HL-60 (cell line): ENCODE measurements around the gene PPM1E.

Experiments
- DNase-seq, 2 experiments: peaks; one replicate each; pipeline ENCODE4 v3.0.0-alpha.2; 2010 to 2020; ENCODE audit warnings: low read depth in 1 of 2, low spot score in 1 of 2
- H3K27ac ChIP-seq: fragments of 250-450 bp; sonication (Bioruptor Pico); replicated peaks from 2 replicates; pipeline ENCODE4 v1.5.1; 2020; ENCODE audit warnings: mild to moderate bottlenecking, moderate library complexity
- H3K27me3 ChIP-seq: fragments of 250-450 bp; sonication (Bioruptor Pico); 2 replicates; pipeline ENCODE4 v1.5.1; 2021; ENCODE audit warnings: mild to moderate bottlenecking, moderate library complexity; ENCODE audit not compliant: insufficient read depth, poor library complexity, severe bottlenecking
- H3K4me3 ChIP-seq: replicated peaks from 2 replicates; pipeline ENCODE4 v1.5.1; 2011; ENCODE audit warnings: mild to moderate bottlenecking, control low read depth, low read length; ENCODE audit not compliant: insufficient read depth
- GABPA ChIP-seq: IDR thresholded peaks from 2 replicates; pipeline ENCODE4 v1.6.1; 2012; ENCODE audit warnings: low read depth
- POLR2AphosphoS5 ChIP-seq: IDR thresholded peaks from 2 replicates; pipeline ENCODE4 v1.6.1; 2012; ENCODE audit warnings: low read depth
- SPI1 ChIP-seq: IDR thresholded peaks from 2 replicates; pipeline ENCODE4 v1.6.1; 2012; ENCODE audit warnings: low read depth, mild to moderate bottlenecking, borderline replicate concordance
- TF ChIP-seq, protein P1 (sequence below): IDR thresholded peaks from 2 replicates; pipeline ENCODE4 v1.6.1; 2012; ENCODE audit warnings: low read depth; ENCODE audit not compliant: insufficient replicate concordance
- TF ChIP-seq, protein P2 (sequence below): IDR thresholded peaks from one replicate; pipeline ENCODE4 v1.5.1; 2011; ENCODE audit warnings: low read length, control low read depth, inconsistent platforms; ENCODE audit not compliant: insufficient read depth

The PPM1E gene

DNA sequence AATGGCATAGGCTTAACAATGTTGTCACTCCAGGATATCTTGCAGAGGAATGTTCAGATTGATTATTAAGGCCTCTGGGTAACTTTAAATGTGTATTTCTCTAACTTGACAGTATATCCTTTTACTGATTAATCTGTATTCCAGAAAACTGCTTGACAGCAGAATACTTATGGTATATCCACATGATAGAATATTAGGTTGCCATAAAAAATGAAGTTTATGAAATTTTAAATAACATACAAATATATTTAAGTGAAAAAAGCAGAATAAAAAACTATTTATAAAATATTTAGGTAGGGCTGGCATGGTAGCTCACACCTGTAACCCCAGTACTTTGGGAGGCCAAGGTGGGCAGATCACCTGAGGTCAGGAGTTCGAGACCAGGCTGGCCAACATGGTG lies 244.4 kb downstream of the PPM1E start:
- H3K27ac ChIP-seq, result no peak overlapping the region
- no peak overlapping the region for H3K4me3 ChIP-seq
- no peaks in the 10 kb centered on the region for H3K27me3 ChIP-seq
- TF ChIP-seq POLR2AphosphoS5, result no peak
- TF ChIP-seq SPI1, result no peak
- no peak for TF ChIP-seq GABPA
- TF ChIP-seq, protein P1, sequence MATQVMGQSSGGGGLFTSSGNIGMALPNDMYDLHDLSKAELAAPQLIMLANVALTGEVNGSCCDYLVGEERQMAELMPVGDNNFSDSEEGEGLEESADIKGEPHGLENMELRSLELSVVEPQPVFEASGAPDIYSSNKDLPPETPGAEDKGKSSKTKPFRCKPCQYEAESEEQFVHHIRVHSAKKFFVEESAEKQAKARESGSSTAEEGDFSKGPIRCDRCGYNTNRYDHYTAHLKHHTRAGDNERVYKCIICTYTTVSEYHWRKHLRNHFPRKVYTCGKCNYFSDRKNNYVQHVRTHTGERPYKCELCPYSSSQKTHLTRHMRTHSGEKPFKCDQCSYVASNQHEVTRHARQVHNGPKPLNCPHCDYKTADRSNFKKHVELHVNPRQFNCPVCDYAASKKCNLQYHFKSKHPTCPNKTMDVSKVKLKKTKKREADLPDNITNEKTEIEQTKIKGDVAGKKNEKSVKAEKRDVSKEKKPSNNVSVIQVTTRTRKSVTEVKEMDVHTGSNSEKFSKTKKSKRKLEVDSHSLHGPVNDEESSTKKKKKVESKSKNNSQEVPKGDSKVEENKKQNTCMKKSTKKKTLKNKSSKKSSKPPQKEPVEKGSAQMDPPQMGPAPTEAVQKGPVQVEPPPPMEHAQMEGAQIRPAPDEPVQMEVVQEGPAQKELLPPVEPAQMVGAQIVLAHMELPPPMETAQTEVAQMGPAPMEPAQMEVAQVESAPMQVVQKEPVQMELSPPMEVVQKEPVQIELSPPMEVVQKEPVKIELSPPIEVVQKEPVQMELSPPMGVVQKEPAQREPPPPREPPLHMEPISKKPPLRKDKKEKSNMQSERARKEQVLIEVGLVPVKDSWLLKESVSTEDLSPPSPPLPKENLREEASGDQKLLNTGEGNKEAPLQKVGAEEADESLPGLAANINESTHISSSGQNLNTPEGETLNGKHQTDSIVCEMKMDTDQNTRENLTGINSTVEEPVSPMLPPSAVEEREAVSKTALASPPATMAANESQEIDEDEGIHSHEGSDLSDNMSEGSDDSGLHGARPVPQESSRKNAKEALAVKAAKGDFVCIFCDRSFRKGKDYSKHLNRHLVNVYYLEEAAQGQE, result no peak
- TF ChIP-seq, protein P2, sequence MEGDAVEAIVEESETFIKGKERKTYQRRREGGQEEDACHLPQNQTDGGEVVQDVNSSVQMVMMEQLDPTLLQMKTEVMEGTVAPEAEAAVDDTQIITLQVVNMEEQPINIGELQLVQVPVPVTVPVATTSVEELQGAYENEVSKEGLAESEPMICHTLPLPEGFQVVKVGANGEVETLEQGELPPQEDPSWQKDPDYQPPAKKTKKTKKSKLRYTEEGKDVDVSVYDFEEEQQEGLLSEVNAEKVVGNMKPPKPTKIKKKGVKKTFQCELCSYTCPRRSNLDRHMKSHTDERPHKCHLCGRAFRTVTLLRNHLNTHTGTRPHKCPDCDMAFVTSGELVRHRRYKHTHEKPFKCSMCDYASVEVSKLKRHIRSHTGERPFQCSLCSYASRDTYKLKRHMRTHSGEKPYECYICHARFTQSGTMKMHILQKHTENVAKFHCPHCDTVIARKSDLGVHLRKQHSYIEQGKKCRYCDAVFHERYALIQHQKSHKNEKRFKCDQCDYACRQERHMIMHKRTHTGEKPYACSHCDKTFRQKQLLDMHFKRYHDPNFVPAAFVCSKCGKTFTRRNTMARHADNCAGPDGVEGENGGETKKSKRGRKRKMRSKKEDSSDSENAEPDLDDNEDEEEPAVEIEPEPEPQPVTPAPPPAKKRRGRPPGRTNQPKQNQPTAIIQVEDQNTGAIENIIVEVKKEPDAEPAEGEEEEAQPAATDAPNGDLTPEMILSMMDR, result no peak
- DNase-seq, result no peak

DNA sequence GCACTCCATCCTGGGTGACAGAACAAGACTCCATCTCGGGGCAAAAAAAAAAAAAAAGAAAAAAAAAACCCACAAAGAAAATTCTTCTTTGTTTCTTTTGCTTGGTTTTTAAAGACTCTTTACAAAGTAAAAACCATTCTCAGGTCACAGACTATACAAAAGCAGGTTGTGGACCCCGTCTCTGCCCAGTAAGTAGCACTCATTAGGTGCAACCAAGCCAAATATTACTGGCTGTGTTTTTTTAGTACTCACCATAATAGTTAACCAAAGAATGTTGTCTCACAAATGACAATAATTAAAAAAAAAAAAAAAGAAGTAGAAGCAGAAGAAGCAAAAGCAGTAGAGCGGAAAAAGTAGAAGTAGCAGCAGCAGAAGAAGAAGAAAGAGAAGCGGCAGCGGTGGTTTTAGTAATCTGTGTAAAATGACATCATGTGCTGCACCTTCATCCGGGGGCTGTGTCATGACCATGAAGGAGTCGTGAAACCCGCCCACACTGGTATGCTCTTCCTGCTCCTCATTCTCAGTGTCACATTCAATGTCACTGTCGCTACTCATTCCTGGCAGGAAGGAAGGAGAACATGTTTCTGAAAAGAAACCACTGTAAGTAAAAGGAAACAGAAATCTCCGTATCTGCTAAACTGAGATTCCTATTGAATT lies 245.6 kb downstream of the PPM1E start:
- TF ChIP-seq SPI1, result peak; percentile 35; the same call in 1 of the 2 replicates
- TF ChIP-seq, protein P1, result no peak
- peak; percentile 78 to 90 for DNase-seq
- H3K27ac ChIP-seq, result peak overlapping the region; percentile 43
- H3K4me3 ChIP-seq, result 0 out of 2 replicates have a peak overlapping the region, but pooled peaks have one; percentile 17
- no peaks in the 10 kb centered on the region for H3K27me3 ChIP-seq

DNA sequence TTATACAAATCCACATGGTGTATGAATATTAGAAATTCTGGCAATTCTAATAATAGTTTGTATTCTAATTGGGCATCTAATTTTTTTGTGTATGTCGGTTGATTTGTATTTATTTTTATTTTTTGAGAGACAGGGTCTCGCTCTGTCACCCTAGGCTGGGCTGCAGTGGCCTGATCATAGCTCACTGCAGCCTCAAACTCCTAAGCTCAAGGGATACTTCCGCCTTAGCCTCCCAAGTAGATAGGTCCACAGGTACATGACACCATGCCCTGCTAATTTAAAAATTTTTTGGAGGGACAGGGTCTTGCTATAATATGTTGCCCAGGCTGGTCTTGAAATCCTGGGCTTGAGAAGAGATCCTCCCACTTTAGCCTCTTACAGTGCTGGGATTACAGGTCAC lies 246.5 kb downstream of the PPM1E start:
- TF ChIP-seq POLR2AphosphoS5 (no peak), GABPA (no peak), SPI1 (no peak)
- TF ChIP-seq, protein P2, result no peak
- TF ChIP-seq, protein P1, result no peak
- Histone ChIP-seq H3K27ac (peak overlapping the region; percentile 43), H3K27me3 (no peaks in the 10 kb centered on the region), H3K4me3 (no peak overlapping the region)
- no peak for DNase-seq
